H1 (cell line): Measurements from ENCODE around the gene CST1. TPM values are rescaled to one million over a fixed set of nuclear protein-coding genes. Genes with fewer than 3 reads are reported as not detected.

Source experiments
- CBX5 ChIP-seq: fragments of 300-800, 300-1000 bp; sonication (generic); IDR thresholded peaks from 2 replicates; pipeline ENCODE4 v1.7.1; 2016; ENCODE audit warnings: antibody characterized with exemption, low read length, low read depth
- HDAC2 ChIP-seq, 2 experiments: fragments of 300-600 bp in 1 of 2; sonication (generic) in 1 of 2; IDR thresholded peaks; 2 replicates each; pipeline ENCODE4 v1.6.1; 2011 to 2012; ENCODE audit warnings: low read depth in 2 of 2, low read length in 2 of 2, mild to moderate bottlenecking in 2 of 2, moderate library complexity in 2 of 2, borderline replicate concordance in 1 of 2, inconsistent platforms in 1 of 2
- PHF8 ChIP-seq: fragments of 200-600 bp; sonication (generic); conservative IDR thresholded peaks from 2 replicates; pipeline ENCODE4 v1.7.1; 2012; ENCODE audit warnings: low read depth, mild to moderate bottlenecking, inconsistent platforms, low read length, moderate library complexity
- SP1 ChIP-seq: IDR thresholded peaks from 2 replicates; pipeline ENCODE4 v1.6.1; 2011; ENCODE audit warnings: low read depth, low read length
- TAF1 ChIP-seq: IDR thresholded peaks from 2 replicates; pipeline ENCODE4 v1.6.1; 2011; ENCODE audit warnings: mild to moderate bottlenecking, low read depth, low read length
- polyA plus RNA-seq, 7 experiments: library from polyadenylated mRNA; depleted of rRNA in 3 of 7; stranded (reverse) in 5 of 7; unstranded in 2 of 7; fragments of >200 nt in 5 of 7; fragments of 200-250 nt in 2 of 7; gene quantifications; 1 replicate in 5 of 7; 2 replicates in 1 of 7; 4 replicates in 1 of 7; pipeline versions ENCODE4 v1.2.1 to v1.2.3, GENCODE V29; 2011 to 2013; ENCODE audit warnings: missing spikeins in 2 of 7, mixed read lengths in 2 of 7
- total RNA-seq: library from RNA; stranded (reverse); fragmentation: NEBNext Ultra II Directional; extraction: Animal tissue kit (Norgen Biotek cat#: 25700); gene quantifications from 2 replicates; pipeline ENCODE4 v1.2.1, GENCODE V29; 2021
- TF ChIP-seq, protein P1 (sequence below): IDR thresholded peaks from 2 replicates; pipeline ENCODE4 v1.6.1; 2011; ENCODE audit warnings: low read length, improper control_type of control experiment
- TF ChIP-seq, protein P2 (sequence below): fragments of 300-600 bp; sonication (generic); IDR thresholded peaks from 2 replicates; pipeline ENCODE4 v1.7.1; 2012; ENCODE audit warnings: low read length, moderate library complexity, mild to moderate bottlenecking, inconsistent platforms; ENCODE audit not compliant: insufficient replicate concordance

The CST1 gene
- total and polyA plus RNA-seq, 2 of the 8 experiments (the other 6 are each of a cell fraction or from before 2014, with no cell fraction given), result 2.3 to 2.9 TPM

DNA sequence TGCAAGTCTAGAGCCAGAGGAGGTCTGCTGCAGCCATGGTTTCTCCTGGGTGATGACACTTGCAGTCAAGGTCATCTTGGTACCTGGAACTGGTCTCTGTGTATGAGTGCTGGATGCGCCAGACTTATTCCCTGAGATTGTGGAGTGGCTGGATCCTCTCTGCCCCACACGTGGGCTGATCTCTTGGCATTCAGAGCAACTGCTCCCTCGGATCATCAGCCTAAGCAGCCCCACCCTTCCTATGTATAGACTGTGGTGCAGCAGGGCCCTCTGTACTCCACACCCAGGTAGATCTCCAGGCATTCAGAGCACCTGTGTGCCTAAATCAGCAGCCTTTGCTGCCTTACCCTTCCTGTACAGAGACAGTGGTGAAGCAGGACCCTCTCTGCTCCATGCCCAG is 49.8 kb downstream of the CST1 start (continued):
- TF ChIP-seq, protein P1, sequence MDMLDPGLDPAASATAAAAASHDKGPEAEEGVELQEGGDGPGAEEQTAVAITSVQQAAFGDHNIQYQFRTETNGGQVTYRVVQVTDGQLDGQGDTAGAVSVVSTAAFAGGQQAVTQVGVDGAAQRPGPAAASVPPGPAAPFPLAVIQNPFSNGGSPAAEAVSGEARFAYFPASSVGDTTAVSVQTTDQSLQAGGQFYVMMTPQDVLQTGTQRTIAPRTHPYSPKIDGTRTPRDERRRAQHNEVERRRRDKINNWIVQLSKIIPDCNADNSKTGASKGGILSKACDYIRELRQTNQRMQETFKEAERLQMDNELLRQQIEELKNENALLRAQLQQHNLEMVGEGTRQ, result no peak
- TF ChIP-seq TAF1, result no peak
- TF ChIP-seq PHF8, result no peak
- TF ChIP-seq SP1, result no peak
- no peak for TF ChIP-seq CBX5
- no peak for TF ChIP-seq HDAC2 (IDR thresholded peaks at IDR 0.05; ENCODE audit: borderline replicate concordance in 1 of 2, low read depth in 2 of 2, low read length in 2 of 2)
- TF ChIP-seq, protein P2, sequence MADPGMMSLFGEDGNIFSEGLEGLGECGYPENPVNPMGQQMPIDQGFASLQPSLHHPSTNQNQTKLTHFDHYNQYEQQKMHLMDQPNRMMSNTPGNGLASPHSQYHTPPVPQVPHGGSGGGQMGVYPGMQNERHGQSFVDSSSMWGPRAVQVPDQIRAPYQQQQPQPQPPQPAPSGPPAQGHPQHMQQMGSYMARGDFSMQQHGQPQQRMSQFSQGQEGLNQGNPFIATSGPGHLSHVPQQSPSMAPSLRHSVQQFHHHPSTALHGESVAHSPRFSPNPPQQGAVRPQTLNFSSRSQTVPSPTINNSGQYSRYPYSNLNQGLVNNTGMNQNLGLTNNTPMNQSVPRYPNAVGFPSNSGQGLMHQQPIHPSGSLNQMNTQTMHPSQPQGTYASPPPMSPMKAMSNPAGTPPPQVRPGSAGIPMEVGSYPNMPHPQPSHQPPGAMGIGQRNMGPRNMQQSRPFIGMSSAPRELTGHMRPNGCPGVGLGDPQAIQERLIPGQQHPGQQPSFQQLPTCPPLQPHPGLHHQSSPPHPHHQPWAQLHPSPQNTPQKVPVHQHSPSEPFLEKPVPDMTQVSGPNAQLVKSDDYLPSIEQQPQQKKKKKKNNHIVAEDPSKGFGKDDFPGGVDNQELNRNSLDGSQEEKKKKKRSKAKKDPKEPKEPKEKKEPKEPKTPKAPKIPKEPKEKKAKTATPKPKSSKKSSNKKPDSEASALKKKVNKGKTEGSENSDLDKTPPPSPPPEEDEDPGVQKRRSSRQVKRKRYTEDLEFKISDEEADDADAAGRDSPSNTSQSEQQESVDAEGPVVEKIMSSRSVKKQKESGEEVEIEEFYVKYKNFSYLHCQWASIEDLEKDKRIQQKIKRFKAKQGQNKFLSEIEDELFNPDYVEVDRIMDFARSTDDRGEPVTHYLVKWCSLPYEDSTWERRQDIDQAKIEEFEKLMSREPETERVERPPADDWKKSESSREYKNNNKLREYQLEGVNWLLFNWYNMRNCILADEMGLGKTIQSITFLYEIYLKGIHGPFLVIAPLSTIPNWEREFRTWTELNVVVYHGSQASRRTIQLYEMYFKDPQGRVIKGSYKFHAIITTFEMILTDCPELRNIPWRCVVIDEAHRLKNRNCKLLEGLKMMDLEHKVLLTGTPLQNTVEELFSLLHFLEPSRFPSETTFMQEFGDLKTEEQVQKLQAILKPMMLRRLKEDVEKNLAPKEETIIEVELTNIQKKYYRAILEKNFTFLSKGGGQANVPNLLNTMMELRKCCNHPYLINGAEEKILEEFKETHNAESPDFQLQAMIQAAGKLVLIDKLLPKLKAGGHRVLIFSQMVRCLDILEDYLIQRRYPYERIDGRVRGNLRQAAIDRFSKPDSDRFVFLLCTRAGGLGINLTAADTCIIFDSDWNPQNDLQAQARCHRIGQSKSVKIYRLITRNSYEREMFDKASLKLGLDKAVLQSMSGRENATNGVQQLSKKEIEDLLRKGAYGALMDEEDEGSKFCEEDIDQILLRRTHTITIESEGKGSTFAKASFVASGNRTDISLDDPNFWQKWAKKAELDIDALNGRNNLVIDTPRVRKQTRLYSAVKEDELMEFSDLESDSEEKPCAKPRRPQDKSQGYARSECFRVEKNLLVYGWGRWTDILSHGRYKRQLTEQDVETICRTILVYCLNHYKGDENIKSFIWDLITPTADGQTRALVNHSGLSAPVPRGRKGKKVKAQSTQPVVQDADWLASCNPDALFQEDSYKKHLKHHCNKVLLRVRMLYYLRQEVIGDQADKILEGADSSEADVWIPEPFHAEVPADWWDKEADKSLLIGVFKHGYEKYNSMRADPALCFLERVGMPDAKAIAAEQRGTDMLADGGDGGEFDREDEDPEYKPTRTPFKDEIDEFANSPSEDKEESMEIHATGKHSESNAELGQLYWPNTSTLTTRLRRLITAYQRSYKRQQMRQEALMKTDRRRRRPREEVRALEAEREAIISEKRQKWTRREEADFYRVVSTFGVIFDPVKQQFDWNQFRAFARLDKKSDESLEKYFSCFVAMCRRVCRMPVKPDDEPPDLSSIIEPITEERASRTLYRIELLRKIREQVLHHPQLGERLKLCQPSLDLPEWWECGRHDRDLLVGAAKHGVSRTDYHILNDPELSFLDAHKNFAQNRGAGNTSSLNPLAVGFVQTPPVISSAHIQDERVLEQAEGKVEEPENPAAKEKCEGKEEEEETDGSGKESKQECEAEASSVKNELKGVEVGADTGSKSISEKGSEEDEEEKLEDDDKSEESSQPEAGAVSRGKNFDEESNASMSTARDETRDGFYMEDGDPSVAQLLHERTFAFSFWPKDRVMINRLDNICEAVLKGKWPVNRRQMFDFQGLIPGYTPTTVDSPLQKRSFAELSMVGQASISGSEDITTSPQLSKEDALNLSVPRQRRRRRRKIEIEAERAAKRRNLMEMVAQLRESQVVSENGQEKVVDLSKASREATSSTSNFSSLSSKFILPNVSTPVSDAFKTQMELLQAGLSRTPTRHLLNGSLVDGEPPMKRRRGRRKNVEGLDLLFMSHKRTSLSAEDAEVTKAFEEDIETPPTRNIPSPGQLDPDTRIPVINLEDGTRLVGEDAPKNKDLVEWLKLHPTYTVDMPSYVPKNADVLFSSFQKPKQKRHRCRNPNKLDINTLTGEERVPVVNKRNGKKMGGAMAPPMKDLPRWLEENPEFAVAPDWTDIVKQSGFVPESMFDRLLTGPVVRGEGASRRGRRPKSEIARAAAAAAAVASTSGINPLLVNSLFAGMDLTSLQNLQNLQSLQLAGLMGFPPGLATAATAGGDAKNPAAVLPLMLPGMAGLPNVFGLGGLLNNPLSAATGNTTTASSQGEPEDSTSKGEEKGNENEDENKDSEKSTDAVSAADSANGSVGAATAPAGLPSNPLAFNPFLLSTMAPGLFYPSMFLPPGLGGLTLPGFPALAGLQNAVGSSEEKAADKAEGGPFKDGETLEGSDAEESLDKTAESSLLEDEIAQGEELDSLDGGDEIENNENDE, result no peak
